GM23338 (cell line): ENCODE data around the gene RAMACL. TPM values are rescaled to one million over a fixed set of nuclear protein-coding genes. Genes with fewer than 3 reads are reported as not detected.

Experiments used
- ATAC-seq: fragments of 200-7000 bp; cut with Tn5 transposase; 3 replicates; pipeline ENCODE4 v1.9.1; 2020
- DNase-seq: peaks from one replicate; pipeline ENCODE4 v3.0.0-alpha.2; 2015; ENCODE audit warnings: low spot score
- H2AFZ ChIP-seq: fragments of 200-600 bp; sonication (generic); 2 replicates; pipeline ENCODE4 v1.8.0; 2016; ENCODE audit warnings: antibody characterized with exemption, mild to moderate bottlenecking, moderate library complexity
- H3F3A ChIP-seq: fragments of 200-600 bp; sonication (generic); replicated peaks from 2 replicates; pipeline ENCODE4 v1.8.0; 2017; ENCODE audit warnings: antibody characterized with exemption, mixed run types, low read depth
- H3K27ac ChIP-seq: fragments of 200-600 bp; sonication (generic); 2 replicates; pipeline ENCODE4 v1.6.1; 2016; ENCODE audit warnings: low read depth
- H3K27me3 ChIP-seq: fragments of 200-600 bp; sonication (generic); 2 replicates; pipeline ENCODE4 v1.8.0; 2016; ENCODE audit warnings: mild to moderate bottlenecking, mixed run types, moderate library complexity; ENCODE audit not compliant: insufficient read depth
- H3K36me3 ChIP-seq: fragments of 200-600 bp; sonication (generic); 2 replicates; pipeline ENCODE4 v1.8.0; 2016; ENCODE audit warnings: mild to moderate bottlenecking; ENCODE audit not compliant: insufficient read depth
- H3K4me1 ChIP-seq: fragments of 200-600 bp; sonication (generic); 2 replicates; pipeline ENCODE4 v1.8.0; 2016; ENCODE audit warnings: mild to moderate bottlenecking, moderate library complexity; ENCODE audit not compliant: insufficient read depth
- H3K4me2 ChIP-seq: fragments of 200-600 bp; sonication (generic); 2 replicates; pipeline ENCODE4 v1.7.1; 2017; ENCODE audit warnings: mixed run types
- H3K4me3 ChIP-seq: fragments of 200-600 bp; sonication (generic); 2 replicates; pipeline ENCODE4 v1.6.1; 2016; ENCODE audit warnings: mixed run types
- H3K79me2 ChIP-seq: fragments of 200-600 bp; sonication (generic); replicated peaks from 2 replicates; pipeline ENCODE4 v1.8.0; 2017; ENCODE audit warnings: mild to moderate bottlenecking; ENCODE audit not compliant: insufficient read depth
- H3K9me2 ChIP-seq: fragments of 200-600 bp; sonication (generic); 2 replicates; pipeline ENCODE4 v1.8.0; 2017; ENCODE audit not compliant: insufficient read depth
- H4K20me1 ChIP-seq: fragments of 200-600 bp; sonication (generic); replicated peaks from 2 replicates; pipeline ENCODE4 v1.8.0; 2017; ENCODE audit warnings: mild to moderate bottlenecking; ENCODE audit not compliant: insufficient read depth
- H3K27ac Mint-ChIP-seq: 2 replicates; pipeline ENCODE4 v1.8.0; 2020; ENCODE audit warnings: inconsistent platforms, mild to moderate bottlenecking, moderate library complexity, mixed read lengths
- H3K27me3 Mint-ChIP-seq: 3 replicates; pipeline ENCODE4 v1.8.0; 2022; ENCODE audit warnings: low read depth, mild to moderate bottlenecking, moderate library complexity, mixed read lengths, inconsistent platforms; ENCODE audit not compliant: insufficient read depth, poor library complexity
- H3K36me3 Mint-ChIP-seq: 3 replicates; pipeline ENCODE4 v1.8.0; 2021; ENCODE audit warnings: low read depth, mild to moderate bottlenecking, inconsistent platforms, moderate library complexity, mixed read lengths
- H3K4me1 Mint-ChIP-seq: 3 replicates; pipeline ENCODE4 v1.8.0; 2020; ENCODE audit warnings: mild to moderate bottlenecking, inconsistent platforms, mixed read lengths
- H3K4me3 Mint-ChIP-seq: 3 replicates; pipeline ENCODE4 v1.8.0; 2021; ENCODE audit warnings: moderate library complexity, mild to moderate bottlenecking, inconsistent platforms, mixed read lengths
- H3K9me3 Mint-ChIP-seq: 3 replicates; pipeline ENCODE4 v1.8.0; 2020; ENCODE audit warnings: moderate library complexity, mild to moderate bottlenecking, inconsistent platforms, mixed read lengths
- CREB1 ChIP-seq: fragments of 250-450 bp; sonication (Bioruptor Pico); IDR thresholded peaks from 2 replicates; pipeline ENCODE4 v1.5.0; 2020; ENCODE audit warnings: low read depth, mild to moderate bottlenecking, moderate library complexity
- JUNB ChIP-seq: IDR thresholded peaks from one replicate; pipeline ENCODE4 v1.6.1; 2016; ENCODE audit warnings: antibody characterized with exemption; ENCODE audit not compliant: unreplicated experiment
- NANOG ChIP-seq: IDR thresholded peaks from 2 replicates; pipeline ENCODE4 v1.6.1; 2016; ENCODE audit warnings: antibody characterized with exemption, borderline replicate concordance
- ZNF114 ChIP-seq: fragments of 250-450 bp; sonication (Bioruptor Pico); IDR thresholded peaks from 2 replicates; pipeline ENCODE4 v1.5.0; 2020; ENCODE audit warnings: mild to moderate bottlenecking, moderate library complexity
- polyA plus RNA-seq: library from polyadenylated mRNA; unstranded; fragments of >200 nt; fragmentation: Nextera tagmentation; extraction: Ambion mirVana; gene quantifications from 2 replicates; pipeline ENCODE4 v1.2.1, GENCODE V29; 2016
- total RNA-seq: library from RNA; depleted of rRNA; stranded (reverse); fragments of >200 nt; shearing (Covaris generic); gene quantifications from 2 replicates; pipeline ENCODE4 v1.2.3, GENCODE V29; 2014
- TF ChIP-seq, protein P1 (sequence below), 2 experiments: fragments of 200-600 bp in 1 of 2; sonication (generic) in 1 of 2; conservative IDR thresholded peaks; 2 replicates each; pipeline versions ENCODE4 v1.5.1 to v1.6.1; 2016 to 2017; ENCODE audit warnings: antibody characterized with exemption in 2 of 2, low read depth in 2 of 2, mild to moderate bottlenecking in 2 of 2, moderate library complexity in 1 of 2
- TF ChIP-seq, protein P2 (sequence below): IDR thresholded peaks from 2 replicates; pipeline ENCODE4 v1.6.1; 2016; ENCODE audit warnings: antibody characterized with exemption
- TF ChIP-seq, protein P3 (sequence below): fragments of 250-450 bp; sonication (Bioruptor Pico); IDR thresholded peaks from 2 replicates; pipeline ENCODE4 v1.5.0; 2020; ENCODE audit warnings: mild to moderate bottlenecking, moderate library complexity

Gene RAMACL
- total and polyA plus RNA-seq, 2 experiments from 2014 or later, result 0.61 to 4.0 TPM

GRCh38 chr6:166600931-166601330 lies 14.5 kb upstream of the RAMACL start:
- peaks cover 3% of the 10 kb centered on the region; the same call in 2 of the 3 replicates for H3K36me3 Mint-ChIP-seq
- no peak for ATAC-seq

GRCh38 chr6:166599205-166599604 lies 12.7 kb upstream of the RAMACL start:
- H3K4me3 ChIP-seq, result no peak overlapping the region
- DNase-seq, result no peak
- H3K9me2 ChIP-seq, result no peaks in the 10 kb centered on the region
- peaks cover 26% of the 10 kb centered on the region for H4K20me1 ChIP-seq
- Mint-ChIP-seq H3K9me3 (no peaks in the 10 kb centered on the region; the same call in 2 of the 3 replicates), H3K36me3 (peaks cover 3% of the 10 kb centered on the region; the same call in 2 of the 3 replicates), H3K27ac (no peak overlapping the region), H3K27me3 (peaks cover 2% of the 10 kb centered on the region), H3K4me3 (no peak overlapping the region), H3K4me1 (peaks cover 45% of the 10 kb centered on the region)
- H3K4me1 ChIP-seq, result peaks cover 18% of the 10 kb centered on the region
- H3K79me2 ChIP-seq, result peaks cover 82% of the 10 kb centered on the region
- no peak overlapping the region for H3K27ac ChIP-seq
- H2AFZ ChIP-seq, result no peak overlapping the region
- no peak overlapping the region for H3K4me2 ChIP-seq
- no peaks in the 10 kb centered on the region for H3K27me3 ChIP-seq
- H3K36me3 ChIP-seq, result no peaks in the 10 kb centered on the region
- ATAC-seq, result no peak
- no peaks in the 10 kb centered on the region for H3F3A ChIP-seq
- TF ChIP-seq NANOG (no peak), JUNB (no peak)
- TF ChIP-seq, protein P1, sequence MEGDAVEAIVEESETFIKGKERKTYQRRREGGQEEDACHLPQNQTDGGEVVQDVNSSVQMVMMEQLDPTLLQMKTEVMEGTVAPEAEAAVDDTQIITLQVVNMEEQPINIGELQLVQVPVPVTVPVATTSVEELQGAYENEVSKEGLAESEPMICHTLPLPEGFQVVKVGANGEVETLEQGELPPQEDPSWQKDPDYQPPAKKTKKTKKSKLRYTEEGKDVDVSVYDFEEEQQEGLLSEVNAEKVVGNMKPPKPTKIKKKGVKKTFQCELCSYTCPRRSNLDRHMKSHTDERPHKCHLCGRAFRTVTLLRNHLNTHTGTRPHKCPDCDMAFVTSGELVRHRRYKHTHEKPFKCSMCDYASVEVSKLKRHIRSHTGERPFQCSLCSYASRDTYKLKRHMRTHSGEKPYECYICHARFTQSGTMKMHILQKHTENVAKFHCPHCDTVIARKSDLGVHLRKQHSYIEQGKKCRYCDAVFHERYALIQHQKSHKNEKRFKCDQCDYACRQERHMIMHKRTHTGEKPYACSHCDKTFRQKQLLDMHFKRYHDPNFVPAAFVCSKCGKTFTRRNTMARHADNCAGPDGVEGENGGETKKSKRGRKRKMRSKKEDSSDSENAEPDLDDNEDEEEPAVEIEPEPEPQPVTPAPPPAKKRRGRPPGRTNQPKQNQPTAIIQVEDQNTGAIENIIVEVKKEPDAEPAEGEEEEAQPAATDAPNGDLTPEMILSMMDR (conservative IDR thresholded peaks at IDR 0.05; ENCODE audit: low read depth in 2 of 2), result no peak
- TF ChIP-seq, protein P2, sequence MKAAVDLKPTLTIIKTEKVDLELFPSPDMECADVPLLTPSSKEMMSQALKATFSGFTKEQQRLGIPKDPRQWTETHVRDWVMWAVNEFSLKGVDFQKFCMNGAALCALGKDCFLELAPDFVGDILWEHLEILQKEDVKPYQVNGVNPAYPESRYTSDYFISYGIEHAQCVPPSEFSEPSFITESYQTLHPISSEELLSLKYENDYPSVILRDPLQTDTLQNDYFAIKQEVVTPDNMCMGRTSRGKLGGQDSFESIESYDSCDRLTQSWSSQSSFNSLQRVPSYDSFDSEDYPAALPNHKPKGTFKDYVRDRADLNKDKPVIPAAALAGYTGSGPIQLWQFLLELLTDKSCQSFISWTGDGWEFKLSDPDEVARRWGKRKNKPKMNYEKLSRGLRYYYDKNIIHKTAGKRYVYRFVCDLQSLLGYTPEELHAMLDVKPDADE, result no peak
- TF ChIP-seq, protein P3, sequence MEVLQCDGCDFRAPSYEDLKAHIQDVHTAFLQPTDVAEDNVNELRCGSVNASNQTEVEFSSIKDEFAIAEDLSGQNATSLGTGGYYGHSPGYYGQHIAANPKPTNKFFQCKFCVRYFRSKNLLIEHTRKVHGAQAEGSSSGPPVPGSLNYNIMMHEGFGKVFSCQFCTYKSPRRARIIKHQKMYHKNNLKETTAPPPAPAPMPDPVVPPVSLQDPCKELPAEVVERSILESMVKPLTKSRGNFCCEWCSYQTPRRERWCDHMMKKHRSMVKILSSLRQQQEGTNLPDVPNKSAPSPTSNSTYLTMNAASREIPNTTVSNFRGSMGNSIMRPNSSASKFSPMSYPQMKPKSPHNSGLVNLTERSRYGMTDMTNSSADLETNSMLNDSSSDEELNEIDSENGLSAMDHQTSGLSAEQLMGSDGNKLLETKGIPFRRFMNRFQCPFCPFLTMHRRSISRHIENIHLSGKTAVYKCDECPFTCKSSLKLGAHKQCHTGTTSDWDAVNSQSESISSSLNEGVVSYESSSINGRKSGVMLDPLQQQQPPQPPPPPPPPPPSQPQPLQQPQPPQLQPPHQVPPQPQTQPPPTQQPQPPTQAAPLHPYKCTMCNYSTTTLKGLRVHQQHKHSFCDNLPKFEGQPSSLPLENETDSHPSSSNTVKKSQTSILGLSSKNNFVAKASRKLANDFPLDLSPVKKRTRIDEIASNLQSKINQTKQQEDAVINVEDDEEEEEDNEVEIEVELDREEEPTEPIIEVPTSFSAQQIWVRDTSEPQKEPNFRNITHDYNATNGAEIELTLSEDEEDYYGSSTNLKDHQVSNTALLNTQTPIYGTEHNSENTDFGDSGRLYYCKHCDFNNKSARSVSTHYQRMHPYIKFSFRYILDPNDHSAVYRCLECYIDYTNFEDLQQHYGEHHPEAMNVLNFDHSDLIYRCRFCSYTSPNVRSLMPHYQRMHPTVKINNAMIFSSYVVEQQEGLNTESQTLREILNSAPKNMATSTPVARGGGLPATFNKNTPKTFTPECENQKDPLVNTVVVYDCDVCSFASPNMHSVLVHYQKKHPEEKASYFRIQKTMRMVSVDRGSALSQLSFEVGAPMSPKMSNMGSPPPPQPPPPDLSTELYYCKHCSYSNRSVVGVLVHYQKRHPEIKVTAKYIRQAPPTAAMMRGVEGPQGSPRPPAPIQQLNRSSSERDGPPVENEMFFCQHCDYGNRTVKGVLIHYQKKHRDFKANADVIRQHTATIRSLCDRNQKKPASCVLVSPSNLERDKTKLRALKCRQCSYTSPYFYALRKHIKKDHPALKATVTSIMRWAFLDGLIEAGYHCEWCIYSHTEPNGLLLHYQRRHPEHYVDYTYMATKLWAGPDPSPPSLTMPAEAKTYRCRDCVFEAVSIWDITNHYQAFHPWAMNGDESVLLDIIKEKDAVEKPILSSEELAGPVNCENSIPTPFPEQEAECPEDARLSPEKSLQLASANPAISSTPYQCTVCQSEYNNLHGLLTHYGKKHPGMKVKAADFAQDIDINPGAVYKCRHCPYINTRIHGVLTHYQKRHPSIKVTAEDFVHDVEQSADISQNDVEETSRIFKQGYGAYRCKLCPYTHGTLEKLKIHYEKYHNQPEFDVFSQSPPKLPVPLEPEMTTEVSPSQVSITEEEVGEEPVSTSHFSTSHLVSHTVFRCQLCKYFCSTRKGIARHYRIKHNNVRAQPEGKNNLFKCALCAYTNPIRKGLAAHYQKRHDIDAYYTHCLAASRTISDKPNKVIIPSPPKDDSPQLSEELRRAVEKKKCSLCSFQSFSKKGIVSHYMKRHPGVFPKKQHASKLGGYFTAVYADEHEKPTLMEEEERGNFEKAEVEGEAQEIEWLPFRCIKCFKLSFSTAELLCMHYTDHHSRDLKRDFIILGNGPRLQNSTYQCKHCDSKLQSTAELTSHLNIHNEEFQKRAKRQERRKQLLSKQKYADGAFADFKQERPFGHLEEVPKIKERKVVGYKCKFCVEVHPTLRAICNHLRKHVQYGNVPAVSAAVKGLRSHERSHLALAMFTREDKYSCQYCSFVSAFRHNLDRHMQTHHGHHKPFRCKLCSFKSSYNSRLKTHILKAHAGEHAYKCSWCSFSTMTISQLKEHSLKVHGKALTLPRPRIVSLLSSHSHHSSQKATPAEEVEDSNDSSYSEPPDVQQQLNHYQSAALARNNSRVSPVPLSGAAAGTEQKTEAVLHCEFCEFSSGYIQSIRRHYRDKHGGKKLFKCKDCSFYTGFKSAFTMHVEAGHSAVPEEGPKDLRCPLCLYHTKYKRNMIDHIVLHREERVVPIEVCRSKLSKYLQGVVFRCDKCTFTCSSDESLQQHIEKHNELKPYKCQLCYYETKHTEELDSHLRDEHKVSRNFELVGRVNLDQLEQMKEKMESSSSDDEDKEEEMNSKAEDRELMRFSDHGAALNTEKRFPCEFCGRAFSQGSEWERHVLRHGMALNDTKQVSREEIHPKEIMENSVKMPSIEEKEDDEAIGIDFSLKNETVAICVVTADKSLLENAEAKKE (CRISPR knock-in tag), result no peak

More at GRCh38 chr6:166600931-166601330, 14.5 kb upstream of the RAMACL start:
- Histone ChIP-seq H3K4me1 (peaks cover 18% of the 10 kb centered on the region), H2AFZ (no peak overlapping the region), H3K79me2 (peaks cover 82% of the 10 kb centered on the region), H3K4me2 (no peak overlapping the region), H3K36me3 (no peaks in the 10 kb centered on the region), H3F3A (no peaks in the 10 kb centered on the region), H3K27ac (no peak overlapping the region), H4K20me1 (peaks cover 27% of the 10 kb centered on the region), H3K27me3 (no peaks in the 10 kb centered on the region), H3K9me2 (no peaks in the 10 kb centered on the region), H3K4me3 (no peak overlapping the region)
- Mint-ChIP-seq H3K4me1 (peaks cover 52% of the 10 kb centered on the region), H3K27me3 (peaks cover 2% of the 10 kb centered on the region), H3K27ac (no peak overlapping the region), H3K4me3 (no peak overlapping the region), H3K9me3 (no peaks in the 10 kb centered on the region; the same call in 2 of the 3 replicates)
- DNase-seq, result no peak
- TF ChIP-seq, protein P2, result no peak
- TF ChIP-seq ZNF114 (CRISPR knock-in tag), result no peak
- no peak for TF ChIP-seq CREB1 (CRISPR knock-in tag)
- TF ChIP-seq, protein P1 (conservative IDR thresholded peaks at IDR 0.05; ENCODE audit: low read depth in 2 of 2), result no peak
